Prostate gland (tissue), 2 donors: ENCODE results near the gene INSYN2B.

Source experiments
- CTCF ChIP-seq, 4 experiments: fragments of 200-600 bp in 2 of 4; fragments of 450-650 bp in 2 of 4; sonication (generic) in 2 of 4; IDR thresholded peaks; 1 replicate in 3 of 4; 2 replicates in 1 of 4; pipeline ENCODE4 v1.5.1; 2016 to 2019; ENCODE audit warnings: antibody characterized with exemption in 4 of 4, mild to moderate bottlenecking in 2 of 4, moderate library complexity in 2 of 4
- POLR2A ChIP-seq: fragments of 450-650 bp; IDR thresholded peaks from one replicate; pipeline ENCODE4 v1.6.1; 2016; ENCODE audit warnings: antibody characterized with exemption, mild to moderate bottlenecking
- POLR2AphosphoS5 ChIP-seq: sonication (generic); formaldehyde crosslinking; IDR thresholded peaks from one replicate; pipeline ENCODE4 v1.6.1; 2017; ENCODE audit warnings: antibody characterized with exemption

- TF ChIP-seq CTCF (IDR thresholded peaks at IDR 0.05) (no peak), POLR2A (no peak), POLR2AphosphoS5 (no peak)
Measured at GRCh38 chr5:169901896-169902295, 78.4 kb downstream of the INSYN2B start.
